Activated CD4-positive, alpha-beta memory T cell treated with anti-CD3 and anti-CD28 coated beads, Interleukin-2, amount 10 ng/mL, durations not matched to agents 7 days and 5 days (primary cell): ENCODE results near the gene FMNL3. TPM values are rescaled to one million over a fixed set of nuclear protein-coding genes. Genes with fewer than 3 reads are reported as not detected.
A peak's percentile ranks its signal among the peaks of the same experiment; 100 is the strongest.

ENCODE experiments used
- CTCF ChIA-PET: fragments of 350-600 bp; sonication (Branson Sonifier 250); formaldehyde crosslinking; loops from one replicate; lab custom pipeline; 2021; ENCODE audit warnings: antibody characterized with exemption, inconsistent platforms; lab: Charles Lee
- POLR2A ChIA-PET: fragments of 350-600 bp; sonication (Branson Sonifier 250); formaldehyde crosslinking; loops from one replicate; lab custom pipeline; 2021; ENCODE audit warnings: antibody characterized with exemption; lab: Charles Lee
- DNase-seq: peaks from one replicate; pipeline ENCODE4 v3.0.0-alpha.2; 2020
- H3K27ac Mint-ChIP-seq: one replicate; pipeline ENCODE4 v1.8.0; 2021; ENCODE audit warnings: mild to moderate bottlenecking, mixed read lengths
- H3K27me3 Mint-ChIP-seq: one replicate; pipeline ENCODE4 v1.8.0; 2021; ENCODE audit warnings: mixed read lengths
- H3K36me3 Mint-ChIP-seq: one replicate; pipeline ENCODE4 v1.8.0; 2021; ENCODE audit warnings: low read depth, mixed read lengths
- H3K4me1 Mint-ChIP-seq: one replicate; pipeline ENCODE4 v1.8.0; 2021; ENCODE audit warnings: mixed read lengths
- H3K4me3 Mint-ChIP-seq: one replicate; pipeline ENCODE4 v1.8.0; 2021; ENCODE audit warnings: mild to moderate bottlenecking, mixed read lengths
- H3K9me3 Mint-ChIP-seq: one replicate; pipeline ENCODE4 v1.8.0; 2021; ENCODE audit warnings: mixed read lengths
- total RNA-seq, 2 experiments: library from RNA; stranded (reverse); gene quantifications; one replicate each; pipeline ENCODE4 v1.2.3, GENCODE V29; 2021

FMNL3 gene
- total RNA-seq, 2 experiments from 2014 or later = 34.7 to 34.9 TPM

GRCh38 chr12:49671031-49671765 is 36.0 kb downstream of the FMNL3 start:
- H3K27ac Mint-ChIP-seq = peak overlapping the region; percentile 94
- POLR2A ChIA-PET = interaction anchor here (0.7 to 7.3 kb wide), 15 partner anchors 8 to 540 kb away, joined by 3 to 80 read pairs (median 5); partner anchors contain the start of genes BCDIN3D, FMNL3, NCKAP5L and TMBIM6
- CTCF ChIA-PET = interaction anchor here (1.0 to 1.6 kb wide), 5 partner anchors 8 to 70 kb away, joined by 3 to 7 read pairs (median 5); partner anchors contain the start of genes FMNL3 and TMBIM6
- no peaks in the 10 kb centered on the region for H3K27me3 Mint-ChIP-seq
- peak overlapping the region; percentile 55 for H3K4me3 Mint-ChIP-seq
- H3K4me1 Mint-ChIP-seq = peaks cover 77% of the 10 kb centered on the region
- H3K36me3 Mint-ChIP-seq = peaks cover 5% of the 10 kb centered on the region
- DNase-seq = peak; percentile 74
- H3K9me3 Mint-ChIP-seq = no peaks in the 10 kb centered on the region

DNA sequence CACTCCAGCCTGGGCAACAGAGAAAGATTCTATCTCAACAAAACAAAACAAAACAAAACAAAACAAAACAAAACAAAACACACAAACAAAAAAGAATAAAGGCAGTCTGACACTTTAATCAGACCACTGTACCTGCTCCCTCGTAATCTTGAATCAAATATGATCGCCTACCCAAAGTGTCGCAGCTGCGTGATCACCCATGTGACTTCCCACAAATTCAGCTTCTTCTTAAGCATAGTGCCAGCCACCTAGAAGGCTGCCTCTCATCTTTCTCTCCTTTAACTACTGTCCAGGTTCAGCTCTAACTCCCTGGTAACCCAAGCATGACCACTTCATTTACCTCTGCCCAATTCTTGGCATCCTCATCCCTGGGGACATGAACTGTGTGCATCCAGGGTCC is 37.4 kb downstream of the FMNL3 start:
- Mint-ChIP-seq H3K27me3 (no peaks in the 10 kb centered on the region), H3K36me3 (peaks cover 16% of the 10 kb centered on the region), H3K27ac (peak overlapping the region; percentile 4), H3K4me1 (peaks cover 73% of the 10 kb centered on the region), H3K9me3 (no peaks in the 10 kb centered on the region), H3K4me3 (no peak overlapping the region)
- no peak for DNase-seq
- CTCF ChIA-PET = interaction anchor here (0.6 to 2.7 kb wide), 4 partner anchors 22 to 39 kb away, joined by 3 to 8 read pairs (median 4); partner anchors contain the start of gene FMNL3
- POLR2A ChIA-PET = interaction anchor here (1.6 to 7.3 kb wide), 6 partner anchors 7 to 72 kb away, joined by 5 to 80 read pairs (median 16); partner anchors contain the start of genes FMNL3 and TMBIM6

DNA sequence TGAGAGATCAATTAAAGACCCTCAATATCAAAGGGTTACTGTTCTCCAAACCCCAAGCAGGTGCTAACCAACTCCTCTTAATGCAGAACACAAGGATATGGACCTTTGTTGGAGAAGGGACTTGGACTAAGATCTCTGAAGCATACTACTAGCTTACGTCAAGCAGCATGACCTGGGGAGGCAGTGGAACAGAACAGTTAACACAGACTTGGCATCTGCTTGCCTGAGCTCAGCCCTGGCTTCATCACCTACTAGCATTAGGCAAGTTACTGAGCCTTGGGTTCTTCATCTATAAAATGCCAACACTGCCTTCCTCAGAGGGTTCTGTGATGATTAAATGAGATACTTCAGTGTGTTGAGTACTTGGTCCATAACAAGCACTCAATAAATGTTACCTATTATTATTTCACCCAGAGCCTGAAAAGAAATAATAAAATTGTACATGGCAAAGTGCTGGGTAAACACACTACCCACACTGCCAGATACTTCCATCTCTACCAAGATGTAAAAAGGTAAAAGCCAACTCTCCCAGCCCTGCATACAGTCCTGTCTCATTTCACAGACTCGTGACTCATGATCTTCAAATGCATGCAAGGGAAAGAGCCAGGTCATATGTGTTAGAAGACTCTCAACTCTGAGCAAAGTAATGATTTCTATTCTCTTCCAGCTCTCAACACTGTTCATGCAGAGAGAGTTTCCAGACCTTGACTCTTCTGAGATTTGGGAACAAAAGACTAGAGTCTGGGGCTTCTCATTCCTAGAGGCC is 39.7 kb downstream of the FMNL3 start:
- CTCF ChIA-PET = interaction anchor here (0.6 to 2.7 kb wide), 2 partner anchors 22 to 41 kb away, joined by 3 to 8 read pairs; no protein-coding TSS in a partner anchor
- DNase-seq = no peak
- POLR2A ChIA-PET = interaction anchor here (0.6 kb wide), 1 partner anchor 13 kb away, joined by 4 read pairs; no protein-coding TSS in a partner anchor
- Mint-ChIP-seq H3K4me3 (no peak overlapping the region), H3K27ac (no peak overlapping the region), H3K9me3 (no peaks in the 10 kb centered on the region), H3K36me3 (peaks cover 22% of the 10 kb centered on the region), H3K27me3 (no peaks in the 10 kb centered on the region), H3K4me1 (peaks cover 73% of the 10 kb centered on the region)

GRCh38 chr12:49666176-49666575 is 41.0 kb downstream of the FMNL3 start:
- ChIA-PET POLR2A (interaction anchor here (4.6 to 7.2 kb wide), 2 partner anchors 7 to 39 kb away, joined by 50 to 80 read pairs; partner anchors contain the start of gene FMNL3), CTCF (no interaction called here)
- H3K4me3 Mint-ChIP-seq = no peak overlapping the region
- no peaks in the 10 kb centered on the region for H3K9me3 Mint-ChIP-seq
- DNase-seq = no peak
- H3K36me3 Mint-ChIP-seq = peaks cover 35% of the 10 kb centered on the region
- H3K27ac Mint-ChIP-seq = no peak overlapping the region
- no peaks in the 10 kb centered on the region for H3K27me3 Mint-ChIP-seq
- peaks cover 73% of the 10 kb centered on the region for H3K4me1 Mint-ChIP-seq

DNA sequence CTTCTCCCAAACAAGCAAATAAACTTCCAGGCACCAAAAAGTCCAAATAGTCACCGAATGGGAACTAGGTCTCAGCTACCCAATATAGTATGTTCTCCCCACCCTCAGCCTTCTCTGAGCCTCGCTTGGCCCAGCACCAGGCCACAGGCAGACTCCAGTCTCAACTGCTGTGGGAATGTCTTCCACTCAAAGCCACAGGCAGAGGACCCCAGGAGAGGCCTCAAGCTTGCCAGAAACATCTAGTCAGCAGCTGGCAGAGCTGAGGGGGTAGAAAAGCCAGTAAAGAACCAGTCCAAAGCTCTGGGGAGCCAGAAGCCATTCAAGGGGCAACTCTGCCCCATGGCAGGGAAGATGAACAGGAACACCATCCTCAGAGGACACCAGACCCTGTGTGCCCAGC is 41.8 kb downstream of the FMNL3 start:
- H3K36me3 Mint-ChIP-seq = peaks cover 42% of the 10 kb centered on the region
- no peak overlapping the region for H3K4me3 Mint-ChIP-seq
- H3K27ac Mint-ChIP-seq = peak overlapping the region; percentile 95

DNA sequence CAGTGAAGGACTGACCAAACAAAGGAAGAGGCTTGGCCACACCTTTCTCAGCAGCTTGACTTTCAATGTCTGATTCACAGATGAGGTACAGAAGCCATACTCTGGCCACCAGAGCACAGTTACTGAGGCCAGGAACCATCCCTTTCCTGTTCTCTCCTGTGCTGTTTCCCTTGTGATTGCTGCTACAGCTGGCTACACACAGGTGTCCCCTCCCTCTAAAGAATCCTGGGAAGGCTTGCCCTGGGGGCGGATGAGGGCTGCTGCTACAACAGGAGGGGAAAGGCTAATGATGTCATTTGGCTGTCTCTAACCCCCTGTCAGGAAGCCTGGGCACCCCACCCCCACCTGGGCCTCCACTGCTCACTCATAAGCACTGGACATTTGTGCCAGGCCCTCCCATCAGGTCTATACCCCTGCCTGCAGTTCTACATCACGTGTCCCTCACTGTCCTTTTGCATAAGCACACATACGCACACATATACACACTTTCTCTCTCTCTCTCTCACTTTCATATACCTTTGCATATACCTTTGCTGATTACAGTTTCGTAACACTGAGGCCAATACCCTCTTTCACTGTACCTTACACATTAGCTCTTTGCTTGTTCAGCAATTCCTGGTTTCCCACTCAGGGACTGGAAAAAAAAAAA is 42.5 kb downstream of the FMNL3 start:
- Mint-ChIP-seq H3K9me3 (no peaks in the 10 kb centered on the region), H3K4me1 (peaks cover 67% of the 10 kb centered on the region), H3K27me3 (no peaks in the 10 kb centered on the region), H3K27ac (peak overlapping the region; percentile 95), H3K36me3 (peaks cover 43% of the 10 kb centered on the region), H3K4me3 (no peak overlapping the region)
- ChIA-PET CTCF (interaction anchor here (0.8 to 3.2 kb wide), 3 partner anchors 20 to 40 kb away, joined by 3 to 18 read pairs (median 4); no protein-coding TSS in a partner anchor), POLR2A (interaction anchor here (1.6 to 7.2 kb wide), 3 partner anchors 9 to 298 kb away, joined by 5 to 80 read pairs (median 50); partner anchors contain the start of gene FMNL3)
- DNase-seq = no peak

More for the DNA sequence above, 41.8 kb downstream of the FMNL3 start:
- no peaks in the 10 kb centered on the region for H3K9me3 Mint-ChIP-seq
- no peaks in the 10 kb centered on the region for H3K27me3 Mint-ChIP-seq
- CTCF ChIA-PET = no interaction called here
- POLR2A ChIA-PET = interaction anchor here (1.6 to 7.2 kb wide), 3 partner anchors 8 to 299 kb away, joined by 5 to 80 read pairs (median 50); partner anchors contain the start of gene FMNL3
- H3K4me1 Mint-ChIP-seq = peaks cover 72% of the 10 kb centered on the region
- DNase-seq = no peak

DNA sequence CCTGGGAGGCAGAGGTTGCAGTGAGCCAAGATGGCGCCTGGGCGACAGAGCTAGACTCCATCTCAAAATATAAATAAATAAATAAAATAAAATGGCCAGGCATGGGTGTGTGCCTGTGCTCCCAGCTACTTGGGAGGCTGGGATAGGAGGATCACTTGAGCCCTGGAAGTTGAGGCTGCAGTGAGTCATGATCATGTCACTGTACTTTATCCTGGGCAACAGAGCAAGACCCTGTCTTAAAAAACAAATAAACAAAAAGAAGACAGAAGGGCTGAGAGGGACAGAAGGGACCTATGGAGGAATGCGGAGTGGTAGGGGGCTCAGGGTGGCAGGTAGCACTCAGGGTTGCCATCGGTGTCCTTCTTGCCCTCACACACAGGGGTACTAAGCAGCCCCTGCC is 43.0 kb downstream of the FMNL3 start:
- no peaks in the 10 kb centered on the region for H3K27me3 Mint-ChIP-seq
- H3K4me3 Mint-ChIP-seq = peak overlapping the region; percentile 4
- H3K9me3 Mint-ChIP-seq = no peaks in the 10 kb centered on the region
- DNase-seq = no peak
- peaks cover 43% of the 10 kb centered on the region for H3K36me3 Mint-ChIP-seq
- CTCF ChIA-PET = interaction anchor here (0.8 to 3.2 kb wide), 5 partner anchors 9 to 77 kb away, joined by 3 to 18 read pairs (median 6); partner anchors contain the start of gene TMBIM6
- POLR2A ChIA-PET = interaction anchor here (1.2 to 7.2 kb wide), 6 partner anchors 9 to 297 kb away, joined by 5 to 80 read pairs (median 8); partner anchors contain the start of genes BCDIN3D, FMNL3 and PRPF40B
- peak overlapping the region; percentile 95 for H3K27ac Mint-ChIP-seq
- peaks cover 65% of the 10 kb centered on the region for H3K4me1 Mint-ChIP-seq

- peak; percentile 82 for DNase-seq
- ChIA-PET CTCF (interaction anchor here (0.7 to 3.2 kb wide), 12 partner anchors 8 to 283 kb away, joined by 3 to 18 read pairs (median 4); partner anchors contain the start of genes FMNL3 and TMBIM6), POLR2A (interaction anchor here (0.6 to 7.2 kb wide), 16 partner anchors 10 to 503 kb away, joined by 3 to 80 read pairs (median 5); partner anchors contain the start of genes BCDIN3D, FMNL3, PRPF40B and TMBIM6)
- Mint-ChIP-seq H3K27me3 (no peaks in the 10 kb centered on the region), H3K4me1 (peaks cover 60% of the 10 kb centered on the region), H3K9me3 (no peaks in the 10 kb centered on the region), H3K27ac (peak overlapping the region; percentile 95), H3K36me3 (peaks cover 43% of the 10 kb centered on the region), H3K4me3 (peak overlapping the region; percentile 56)
These were observed 44.0 kb downstream of the FMNL3 start for GRCh38 chr12:49662998-49663843.

GRCh38 chr12:49661746-49662145 is 45.5 kb downstream of the FMNL3 start:
- H3K4me1 Mint-ChIP-seq = peaks cover 51% of the 10 kb centered on the region
- H3K9me3 Mint-ChIP-seq = no peaks in the 10 kb centered on the region
- no peak for DNase-seq
- POLR2A ChIA-PET = interaction anchor here (1.6 to 7.2 kb wide), 5 partner anchors 12 to 79 kb away, joined by 4 to 80 read pairs (median 19); partner anchors contain the start of genes FMNL3, PRPF40B and TMBIM6
- peaks cover 50% of the 10 kb centered on the region for H3K36me3 Mint-ChIP-seq
- H3K4me3 Mint-ChIP-seq = no peak overlapping the region
- peak overlapping the region; percentile 95 for H3K27ac Mint-ChIP-seq
- no peaks in the 10 kb centered on the region for H3K27me3 Mint-ChIP-seq
- CTCF ChIA-PET = interaction anchor here (1.0 to 3.2 kb wide), 6 partner anchors 11 to 46 kb away, joined by 3 to 18 read pairs (median 5); partner anchors contain the start of gene FMNL3

GRCh38 chr12:49661191-49661590 is 46.0 kb downstream of the FMNL3 start:
- ChIA-PET POLR2A (interaction anchor here (3.2 to 7.2 kb wide), 2 partner anchors 12 to 80 kb away, joined by 19 to 80 read pairs; partner anchors contain the start of gene TMBIM6), CTCF (interaction anchor here (1.0 to 2.9 kb wide), 4 partner anchors 11 to 46 kb away, joined by 3 to 15 read pairs (median 4); partner anchors contain the start of gene FMNL3)
- Mint-ChIP-seq H3K36me3 (peaks cover 53% of the 10 kb centered on the region), H3K27ac (peak overlapping the region; percentile 95), H3K4me1 (peaks cover 52% of the 10 kb centered on the region), H3K27me3 (no peaks in the 10 kb centered on the region), H3K4me3 (no peak overlapping the region), H3K9me3 (no peaks in the 10 kb centered on the region)
- no peak for DNase-seq

GRCh38 chr12:49659753-49660152 is 47.5 kb downstream of the FMNL3 start:
- ChIA-PET CTCF (no interaction called here), POLR2A (interaction anchor here (1.2 to 7.2 kb wide), 2 partner anchors 14 to 81 kb away, joined by 3 to 80 read pairs; partner anchors contain the start of gene TMBIM6)
- DNase-seq = no peak
- peaks cover 47% of the 10 kb centered on the region for H3K4me1 Mint-ChIP-seq
- H3K9me3 Mint-ChIP-seq = no peaks in the 10 kb centered on the region
- H3K27ac Mint-ChIP-seq = no peak overlapping the region
- H3K4me3 Mint-ChIP-seq = no peak overlapping the region
- no peaks in the 10 kb centered on the region for H3K27me3 Mint-ChIP-seq
- peaks cover 42% of the 10 kb centered on the region for H3K36me3 Mint-ChIP-seq
